Stimulated activated naive CD8-positive, alpha-beta T cell treated with anti-CD3 and anti-CD28 coated beads, Interleukin-15, Interleukin-2, amounts not matched to agents 100 ng/mL and 50 ng/mL, for 24 hours (primary cell): Measurements from ENCODE around the gene TBX19.
A peak's percentile ranks its signal among the peaks of the same experiment; 100 is the strongest.

Experiments
- H3K27ac Mint-ChIP-seq: one replicate; pipeline ENCODE4 v1.8.0; 2021; ENCODE audit warnings: mild to moderate bottlenecking, mixed read lengths
- H3K27me3 Mint-ChIP-seq: one replicate; pipeline ENCODE4 v1.8.0; 2021; ENCODE audit warnings: mixed read lengths
- H3K36me3 Mint-ChIP-seq: one replicate; pipeline ENCODE4 v1.8.0; 2021; ENCODE audit warnings: low read depth, mixed read lengths
- H3K4me1 Mint-ChIP-seq: one replicate; pipeline ENCODE4 v1.8.0; 2021; ENCODE audit warnings: low read depth, mixed read lengths
- H3K4me3 Mint-ChIP-seq: one replicate; pipeline ENCODE4 v1.8.0; 2021; ENCODE audit warnings: mild to moderate bottlenecking, mixed read lengths
- H3K9me3 Mint-ChIP-seq: one replicate; pipeline ENCODE4 v1.8.0; 2021; ENCODE audit warnings: mixed read lengths

Gene TBX19

GRCh38 chr1:168280296-168280927 lies at the start of gene TBX19:
TBX19 (plus strand) TSS chr1:168280877; CDS start chr1:168281091, 214 bp downstream.
- Mint-ChIP-seq H3K36me3 (peaks cover 19% of the 10 kb centered on the region), H3K27me3 (no peaks in the 10 kb centered on the region), H3K27ac (no peak within 1 kb of the TSS), H3K4me3 (no peak within 1 kb of the TSS), H3K4me1 (no peaks in the 10 kb centered on the region), H3K9me3 (no peaks in the 10 kb centered on the region)

- no peaks in the 10 kb centered on the region for H3K9me3 Mint-ChIP-seq
- H3K36me3 Mint-ChIP-seq = peaks cover 77% of the 10 kb centered on the region
- H3K4me3 Mint-ChIP-seq = no peak overlapping the region
- no peaks in the 10 kb centered on the region for H3K27me3 Mint-ChIP-seq
- peaks cover 53% of the 10 kb centered on the region for H3K4me1 Mint-ChIP-seq
- H3K27ac Mint-ChIP-seq = peak overlapping the region; percentile 61
Measured at GRCh38 chr1:168234846-168235547, 45.7 kb upstream of the TBX19 start.

- peaks cover 81% of the 10 kb centered on the region for H3K36me3 Mint-ChIP-seq
- H3K4me3 Mint-ChIP-seq = no peak overlapping the region
- peaks cover 53% of the 10 kb centered on the region for H3K4me1 Mint-ChIP-seq
- H3K27ac Mint-ChIP-seq = peak overlapping the region; percentile 17
- no peaks in the 10 kb centered on the region for H3K9me3 Mint-ChIP-seq
- H3K27me3 Mint-ChIP-seq = no peaks in the 10 kb centered on the region
Measured at GRCh38 chr1:168235548-168235885, 45.2 kb upstream of the TBX19 start.

GRCh38 chr1:168235937-168236336 lies 44.7 kb upstream of the TBX19 start:
- Mint-ChIP-seq H3K9me3 (no peaks in the 10 kb centered on the region), H3K27ac (peak overlapping the region; percentile 46), H3K4me3 (peak overlapping the region; percentile 5), H3K27me3 (no peaks in the 10 kb centered on the region), H3K4me1 (peaks cover 50% of the 10 kb centered on the region), H3K36me3 (peaks cover 84% of the 10 kb centered on the region)

- Mint-ChIP-seq H3K9me3 (no peaks in the 10 kb centered on the region), H3K36me3 (peaks cover 85% of the 10 kb centered on the region), H3K27ac (peak overlapping the region; percentile 95), H3K4me1 (peaks cover 47% of the 10 kb centered on the region), H3K4me3 (peak overlapping the region; percentile 70), H3K27me3 (no peaks in the 10 kb centered on the region)
Measured at GRCh38 chr1:168236836-168237611, 43.7 kb upstream of the TBX19 start.

- Mint-ChIP-seq H3K36me3 (peaks cover 88% of the 10 kb centered on the region), H3K27ac (no peak overlapping the region), H3K4me1 (peaks cover 34% of the 10 kb centered on the region), H3K9me3 (no peaks in the 10 kb centered on the region), H3K4me3 (no peak overlapping the region), H3K27me3 (no peaks in the 10 kb centered on the region)
Measured at GRCh38 chr1:168243198-168243597, 37.5 kb upstream of the TBX19 start.

GRCh38 chr1:168243636-168244212 lies 37.0 kb upstream of the TBX19 start:
- Mint-ChIP-seq H3K9me3 (no peaks in the 10 kb centered on the region), H3K4me3 (no peak overlapping the region), H3K36me3 (peaks cover 90% of the 10 kb centered on the region), H3K4me1 (peaks cover 32% of the 10 kb centered on the region), H3K27me3 (no peaks in the 10 kb centered on the region), H3K27ac (peak overlapping the region; percentile 63)

GRCh38 chr1:168245042-168245441 lies 35.6 kb upstream of the TBX19 start:
- Mint-ChIP-seq H3K4me3 (no peak overlapping the region), H3K27me3 (no peaks in the 10 kb centered on the region), H3K36me3 (peaks cover 87% of the 10 kb centered on the region), H3K9me3 (no peaks in the 10 kb centered on the region), H3K4me1 (peaks cover 30% of the 10 kb centered on the region), H3K27ac (no peak overlapping the region)

GRCh38 chr1:168246506-168246905 lies 34.2 kb upstream of the TBX19 start:
- no peaks in the 10 kb centered on the region for H3K27me3 Mint-ChIP-seq
- H3K36me3 Mint-ChIP-seq = peaks cover 86% of the 10 kb centered on the region
- H3K4me3 Mint-ChIP-seq = no peak overlapping the region
- H3K4me1 Mint-ChIP-seq = peaks cover 30% of the 10 kb centered on the region
- no peaks in the 10 kb centered on the region for H3K9me3 Mint-ChIP-seq
- no peak overlapping the region for H3K27ac Mint-ChIP-seq

- Mint-ChIP-seq H3K27ac (no peak overlapping the region), H3K9me3 (peaks cover 14% of the 10 kb centered on the region), H3K4me3 (no peak overlapping the region), H3K27me3 (no peaks in the 10 kb centered on the region), H3K4me1 (peaks cover 9% of the 10 kb centered on the region), H3K36me3 (peaks cover 84% of the 10 kb centered on the region)
Measured at GRCh38 chr1:168252204-168252733, 28.4 kb upstream of the TBX19 start.

- Mint-ChIP-seq H3K4me1 (peaks cover 10% of the 10 kb centered on the region), H3K27me3 (no peaks in the 10 kb centered on the region), H3K27ac (no peak overlapping the region), H3K36me3 (peaks cover 60% of the 10 kb centered on the region), H3K9me3 (peaks cover 14% of the 10 kb centered on the region), H3K4me3 (no peak overlapping the region)
Measured at GRCh38 chr1:168256164-168256563, 24.5 kb upstream of the TBX19 start.

- Mint-ChIP-seq H3K27me3 (no peaks in the 10 kb centered on the region), H3K9me3 (peaks cover 14% of the 10 kb centered on the region), H3K4me3 (no peak overlapping the region), H3K36me3 (peaks cover 57% of the 10 kb centered on the region), H3K27ac (no peak overlapping the region), H3K4me1 (peaks cover 12% of the 10 kb centered on the region)
Measured at GRCh38 chr1:168257397-168257796, 23.3 kb upstream of the TBX19 start.

GRCh38 chr1:168259567-168259966 lies 21.1 kb upstream of the TBX19 start:
- Mint-ChIP-seq H3K36me3 (peaks cover 53% of the 10 kb centered on the region), H3K9me3 (peaks cover 14% of the 10 kb centered on the region), H3K4me1 (peaks cover 12% of the 10 kb centered on the region), H3K27me3 (no peaks in the 10 kb centered on the region), H3K27ac (no peak overlapping the region), H3K4me3 (no peak overlapping the region)

- no peak overlapping the region for H3K27ac Mint-ChIP-seq
- peaks cover 45% of the 10 kb centered on the region for H3K36me3 Mint-ChIP-seq
- peaks cover 10% of the 10 kb centered on the region for H3K9me3 Mint-ChIP-seq
- peaks cover 12% of the 10 kb centered on the region for H3K4me1 Mint-ChIP-seq
- no peak overlapping the region for H3K4me3 Mint-ChIP-seq
- no peaks in the 10 kb centered on the region for H3K27me3 Mint-ChIP-seq
Measured at GRCh38 chr1:168260393-168260792, 20.3 kb upstream of the TBX19 start.

GRCh38 chr1:168261390-168261789 lies 19.3 kb upstream of the TBX19 start:
- Mint-ChIP-seq H3K9me3 (peaks cover 4% of the 10 kb centered on the region), H3K36me3 (peaks cover 35% of the 10 kb centered on the region), H3K27ac (no peak overlapping the region), H3K4me1 (peaks cover 12% of the 10 kb centered on the region), H3K4me3 (no peak overlapping the region), H3K27me3 (no peaks in the 10 kb centered on the region)
